Measurements from ENCODE around the gene GULP1.

GULP1 gene

DNA sequence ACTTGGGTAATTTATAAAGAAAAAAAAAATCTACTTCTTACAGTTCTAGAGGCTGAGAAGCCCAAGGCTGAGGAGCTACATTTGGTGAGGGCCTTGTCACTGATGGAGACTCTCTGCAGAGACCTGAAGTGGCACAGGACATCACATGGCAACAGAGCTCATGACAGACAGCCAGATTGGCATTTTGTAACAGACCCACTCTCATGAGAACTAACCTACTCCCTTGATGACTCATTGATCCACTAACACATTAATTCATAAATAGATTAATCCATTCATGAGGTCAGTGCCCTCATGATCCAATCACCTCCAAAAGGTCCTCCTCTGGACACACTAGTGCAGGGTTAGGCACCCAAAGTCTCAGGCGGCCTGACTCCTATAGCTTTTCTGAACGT, 318.4 kb downstream of the GULP1 start:
- no peak for DNase-seq

GRCh38 chr2:188610827-188611226, 319.2 kb downstream of the GULP1 start:
- DNase-seq, result no peak

- no peak for DNase-seq
Measured at GRCh38 chr2:188619146-188619545, 327.5 kb downstream of the GULP1 start.

GRCh38 chr2:188620916-188621315, 329.2 kb downstream of the GULP1 start:
- no peak for DNase-seq

DNA sequence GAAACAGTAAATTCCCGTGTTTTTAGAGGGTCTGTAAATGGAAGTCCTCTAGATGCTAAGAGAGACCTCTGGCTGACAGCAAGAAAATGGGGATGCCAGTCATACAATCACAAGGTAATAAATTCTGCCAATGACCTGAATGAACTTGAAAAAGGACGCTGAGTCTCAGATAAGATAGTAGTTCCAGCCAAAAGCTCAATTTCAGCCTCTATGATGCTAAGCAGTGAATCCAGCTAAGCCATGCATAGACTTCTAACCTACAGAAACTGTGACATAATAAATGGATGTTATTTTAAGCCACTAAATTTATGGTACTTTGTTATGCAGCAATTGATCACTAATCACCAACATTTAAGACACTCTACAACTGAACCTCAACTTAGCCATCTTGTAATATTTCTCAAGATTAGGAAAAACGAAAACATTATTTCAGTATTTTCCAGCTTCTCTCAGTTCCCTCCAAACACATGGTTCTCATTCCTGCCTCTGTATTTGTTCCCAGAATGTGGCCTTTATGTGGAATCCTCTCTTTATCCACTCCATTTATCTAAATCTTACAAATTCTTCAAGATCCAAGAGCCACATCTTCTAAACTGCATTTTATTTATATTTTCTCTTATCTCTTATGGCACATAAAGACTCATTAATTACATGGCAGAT, 331.1 kb downstream of the GULP1 start:
- no peak for DNase-seq

GRCh38 chr2:188623995-188624643, 332.4 kb downstream of the GULP1 start:
- DNase-seq, result no peak

DNA sequence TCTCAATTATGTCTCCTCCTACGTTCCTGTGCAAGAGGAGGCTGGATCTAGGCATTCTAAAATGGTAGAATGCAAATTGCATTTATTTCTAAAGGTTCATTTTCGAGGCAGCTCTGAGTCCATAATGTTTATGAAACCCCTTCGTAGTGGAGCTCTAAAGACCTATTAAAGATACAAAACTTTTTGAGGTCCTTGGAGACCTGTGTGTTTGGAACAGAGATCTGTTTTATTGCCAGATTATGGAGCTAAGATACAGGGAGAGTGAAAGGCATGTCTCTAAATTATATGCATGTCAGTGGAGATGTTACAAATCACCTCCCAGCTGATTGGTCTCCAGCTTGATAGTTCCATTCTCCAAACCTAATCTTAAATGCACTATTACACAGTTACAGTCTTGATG, 335.8 kb downstream of the GULP1 start:
- no peak for DNase-seq

- DNase-seq, result no peak
Measured at GRCh38 chr2:188628989-188629752, 337.5 kb downstream of the GULP1 start.

GRCh38 chr2:188629753-188630527, 338.3 kb downstream of the GULP1 start:
- DNase-seq, result no peak

DNA sequence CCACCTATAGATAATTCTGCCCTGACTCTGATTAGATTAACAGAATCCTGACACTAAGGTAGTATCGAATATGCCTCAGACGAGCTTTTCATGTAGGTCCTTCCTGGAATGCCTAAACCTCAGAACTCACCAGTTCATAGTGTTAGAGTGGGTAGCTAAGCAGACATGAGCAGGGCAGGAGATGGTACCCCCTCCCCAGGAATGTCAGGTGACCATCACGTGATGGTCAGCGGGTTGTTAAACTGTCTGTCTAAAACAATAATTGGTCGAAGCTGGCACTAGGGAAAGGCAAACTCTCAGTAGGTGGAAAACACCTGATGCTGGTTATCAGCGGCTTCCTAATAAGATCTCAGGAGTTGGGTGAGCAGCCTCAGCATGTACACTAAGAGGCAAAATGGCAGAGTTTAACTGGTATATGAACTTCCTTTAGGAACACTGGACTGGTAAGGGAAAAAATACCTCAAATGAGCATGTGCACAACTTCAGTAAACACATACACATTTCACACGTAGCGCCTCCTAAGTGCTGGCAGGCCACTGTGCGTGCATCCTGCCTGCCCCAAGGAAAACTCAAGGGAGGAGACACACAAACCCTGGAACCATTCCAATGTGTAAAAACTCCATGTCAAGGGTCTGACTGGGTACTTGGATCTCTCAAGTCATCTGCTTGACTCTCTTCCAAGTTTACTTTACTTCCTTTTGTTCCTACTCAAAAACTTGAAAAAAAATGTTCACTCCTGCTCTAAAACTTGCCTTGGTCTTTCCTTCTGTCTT, 339.5 kb downstream of the GULP1 start:
- no peak for DNase-seq

DNA sequence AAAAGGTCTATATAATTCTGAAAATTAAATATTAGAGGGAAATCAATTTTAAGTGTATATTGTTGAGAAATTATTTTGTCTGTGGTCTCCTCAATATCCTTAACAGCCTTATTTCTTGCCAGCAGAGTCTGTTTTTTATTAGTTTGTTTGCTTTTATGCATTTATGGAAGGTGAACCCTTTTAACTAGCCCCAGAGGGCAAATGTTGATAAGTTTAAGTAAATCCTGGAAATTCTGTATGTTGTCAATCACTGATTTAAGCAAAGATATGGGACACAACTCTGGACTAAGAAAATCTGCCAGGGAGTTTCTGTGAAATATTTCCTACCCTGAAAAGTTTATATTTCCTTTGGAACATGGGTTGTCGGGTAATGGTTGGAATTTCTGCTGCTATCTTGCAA, 343.0 kb downstream of the GULP1 start:
- no peak for DNase-seq
